Measurements from ENCODE around the gene CABLES1.

Gene CABLES1

GRCh38 chr18:23171581-23172156, 36.4 kb downstream of the CABLES1 start:
- no peak for DNase-seq

GRCh38 chr18:23172591-23173380, 37.5 kb downstream of the CABLES1 start:
- no peak for DNase-seq

GRCh38 chr18:23173912-23174311, 38.6 kb downstream of the CABLES1 start:
- no peak for DNase-seq

- no peak for DNase-seq
These were observed 41.6 kb downstream of the CABLES1 start for GRCh38 chr18:23176701-23177432.

- DNase-seq = no peak
These were observed 42.3 kb downstream of the CABLES1 start for GRCh38 chr18:23177433-23178072.

- no peak for DNase-seq
These were observed 42.9 kb downstream of the CABLES1 start for GRCh38 chr18:23178201-23178600.

- no peak for DNase-seq
These were observed 43.4 kb downstream of the CABLES1 start for GRCh38 chr18:23178661-23179081.

GRCh38 chr18:23179416-23179815, 44.1 kb downstream of the CABLES1 start:
- DNase-seq = no peak

- no peak for DNase-seq
These were observed 46.3 kb downstream of the CABLES1 start for GRCh38 chr18:23181547-23181946.

GRCh38 chr18:23182606-23183005, 47.3 kb downstream of the CABLES1 start:
- DNase-seq = no peak

- no peak for DNase-seq
These were observed 48.3 kb downstream of the CABLES1 start for GRCh38 chr18:23183411-23184150.

- no peak for DNase-seq
These were observed 51.5 kb downstream of the CABLES1 start for GRCh38 chr18:23186781-23187180.

GRCh38 chr18:23188068-23188760, 52.9 kb downstream of the CABLES1 start:
- no peak for DNase-seq

- DNase-seq = no peak
These were observed 53.8 kb downstream of the CABLES1 start for GRCh38 chr18:23189099-23189498.

- no peak for DNase-seq
These were observed 54.7 kb downstream of the CABLES1 start for GRCh38 chr18:23189768-23190661.

GRCh38 chr18:23191232-23191631, 55.9 kb downstream of the CABLES1 start:
- DNase-seq = no peak

- DNase-seq = no peak
These were observed 58.5 kb downstream of the CABLES1 start for GRCh38 chr18:23193742-23194141.

GRCh38 chr18:23194155-23194996, 59.1 kb downstream of the CABLES1 start:
- no peak for DNase-seq

GRCh38 chr18:23194997-23195957, 60.0 kb downstream of the CABLES1 start:
- DNase-seq = no peak

All from OCI-M1 (cell line).